HEK293T (cell line): Measurements from ENCODE around the gene TXNRD1.

Experiments used
- CTCF ChIA-PET: fragments of 350-600 bp; formaldehyde crosslinking; extraction: SDS; loops from one replicate; lab custom pipeline; 2021; ENCODE audit warnings: antibody characterized with exemption, inconsistent platforms; lab: Yijun Ruan, JAX
- POLR2A ChIA-PET: fragments of 350-600 bp; formaldehyde crosslinking; extraction: SDS; loops from one replicate; lab custom pipeline; 2020; ENCODE audit warnings: antibody characterized with exemption, inconsistent platforms; lab: Yijun Ruan, JAX
- DNase-seq: peaks from one replicate; pipeline ENCODE4 v3.0.0; 2012; ENCODE audit warnings: mixed read lengths; ENCODE audit errors: extremely low spot score
- ARNT ChIP-seq: fragments of 450-650 bp; IDR thresholded peaks from 2 replicates; pipeline ENCODE4 v1.6.1; 2017; ENCODE audit warnings: mild to moderate bottlenecking
- BHLHE40 ChIP-seq: fragments of 450-650 bp; IDR thresholded peaks from 2 replicates; pipeline ENCODE4 v1.6.1; 2016; ENCODE audit warnings: mild to moderate bottlenecking, moderate library complexity, borderline replicate concordance
- CTBP1 ChIP-seq: fragments of 450-650 bp; IDR thresholded peaks from 2 replicates; pipeline ENCODE4 v1.6.1; 2016; ENCODE audit warnings: borderline replicate concordance
- ELF4 ChIP-seq: fragments of 450-650 bp; IDR thresholded peaks from 2 replicates; pipeline ENCODE4 v1.6.1; 2017; ENCODE audit warnings: antibody characterized with exemption
- FOXA1 ChIP-seq: fragments of 450-650 bp; IDR thresholded peaks from 2 replicates; pipeline ENCODE4 v1.6.1; 2016; ENCODE audit warnings: mild to moderate bottlenecking
- FOXK2 ChIP-seq: fragments of 450-650 bp; IDR thresholded peaks from 2 replicates; pipeline ENCODE4 v1.6.1; 2016; ENCODE audit warnings: mild to moderate bottlenecking
- FOXM1 ChIP-seq: fragments of 450-650 bp; IDR thresholded peaks from 2 replicates; pipeline ENCODE4 v1.6.1; 2017; ENCODE audit warnings: mild to moderate bottlenecking, borderline replicate concordance
- HDGF ChIP-seq: fragments of 450-650 bp; IDR thresholded peaks from 2 replicates; pipeline ENCODE4 v1.6.1; 2017; ENCODE audit warnings: antibody characterized with exemption, borderline replicate concordance
- L3MBTL2 ChIP-seq: fragments of 450-650 bp; conservative IDR thresholded peaks from 2 replicates; pipeline ENCODE4 v1.6.1; 2016; ENCODE audit warnings: mild to moderate bottlenecking
- LEF1 ChIP-seq: fragments of 450-650 bp; IDR thresholded peaks from 2 replicates; pipeline ENCODE4 v1.6.1; 2017; ENCODE audit warnings: mild to moderate bottlenecking, borderline replicate concordance
- NFRKB ChIP-seq: fragments of 450-650 bp; IDR thresholded peaks from 2 replicates; pipeline ENCODE4 v1.6.1; 2016; ENCODE audit warnings: mild to moderate bottlenecking, moderate library complexity
- SP1 ChIP-seq: fragments of 450-650 bp; IDR thresholded peaks from 2 replicates; pipeline ENCODE4 v1.6.1; 2017
- SUZ12 ChIP-seq: fragments of 450-650 bp; IDR thresholded peaks from 2 replicates; pipeline ENCODE4 v1.6.1; 2016; ENCODE audit warnings: mild to moderate bottlenecking
- TARDBP ChIP-seq: fragments of 450-650 bp; IDR thresholded peaks from 2 replicates; pipeline ENCODE4 v1.6.1; 2016
- ZNF384 ChIP-seq: fragments of 450-650 bp; IDR thresholded peaks from 2 replicates; pipeline ENCODE4 v1.6.1; 2016
- TF ChIP-seq, protein P1 (sequence below): fragments of 450-650 bp; IDR thresholded peaks from 2 replicates; pipeline ENCODE4 v1.6.1; 2016

Gene TXNRD1

DNA sequence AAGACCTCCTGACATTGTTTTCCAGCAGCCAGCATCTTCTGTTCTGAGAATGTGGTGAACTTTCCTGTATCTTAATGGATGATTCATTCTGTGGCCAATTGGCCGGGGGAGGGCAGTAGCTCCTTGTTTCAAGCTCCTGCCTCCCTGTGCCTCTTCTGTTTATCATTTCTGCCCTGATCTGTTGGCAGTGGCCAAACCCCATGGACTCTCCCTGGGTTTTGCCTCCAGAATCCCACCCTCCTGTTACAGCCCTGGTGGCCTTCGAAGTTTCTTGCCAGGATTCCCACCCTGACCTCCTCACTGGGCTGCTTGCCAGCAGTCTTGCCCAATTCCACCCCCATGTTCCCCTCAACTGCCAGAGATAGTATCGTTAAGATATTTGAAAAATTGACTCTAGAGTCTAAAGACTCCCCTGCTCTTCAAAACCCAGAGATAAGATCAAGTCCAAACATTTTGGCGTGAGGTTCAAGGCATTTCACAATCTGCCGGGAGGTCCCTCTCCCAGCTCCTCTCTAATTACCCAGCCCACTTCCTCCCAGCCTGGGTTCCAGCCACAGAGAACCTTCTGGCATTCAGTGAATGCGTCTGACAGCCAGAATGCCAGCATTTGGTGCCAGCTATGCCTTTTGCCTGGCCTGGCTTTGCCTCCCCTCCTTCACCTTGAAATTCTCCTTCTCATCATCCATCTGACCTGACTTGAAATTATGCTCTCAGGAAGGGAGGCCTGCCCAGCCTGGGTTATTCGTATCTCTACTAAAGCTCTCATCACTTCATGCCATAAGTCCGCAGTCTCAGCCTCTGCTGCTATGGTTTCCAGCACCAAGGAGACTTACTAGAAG, 37.7 kb upstream of the TXNRD1 start:
- no peak for TF ChIP-seq ZNF384
- TF ChIP-seq NFRKB, result no peak
- TF ChIP-seq BHLHE40, result no peak
- TF ChIP-seq, protein P1, sequence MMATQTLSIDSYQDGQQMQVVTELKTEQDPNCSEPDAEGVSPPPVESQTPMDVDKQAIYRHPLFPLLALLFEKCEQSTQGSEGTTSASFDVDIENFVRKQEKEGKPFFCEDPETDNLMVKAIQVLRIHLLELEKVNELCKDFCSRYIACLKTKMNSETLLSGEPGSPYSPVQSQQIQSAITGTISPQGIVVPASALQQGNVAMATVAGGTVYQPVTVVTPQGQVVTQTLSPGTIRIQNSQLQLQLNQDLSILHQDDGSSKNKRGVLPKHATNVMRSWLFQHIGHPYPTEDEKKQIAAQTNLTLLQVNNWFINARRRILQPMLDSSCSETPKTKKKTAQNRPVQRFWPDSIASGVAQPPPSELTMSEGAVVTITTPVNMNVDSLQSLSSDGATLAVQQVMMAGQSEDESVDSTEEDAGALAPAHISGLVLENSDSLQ, result no peak
- TF ChIP-seq SUZ12, result no peak
- no peak for DNase-seq
- ChIA-PET POLR2A (interaction anchor here (1.4 kb wide), 1 partner anchor 40 kb away, joined by 6 read pairs; the partner anchor contains the start of gene NFYB), CTCF (interaction anchor here (0.7 to 1.1 kb wide), 4 partner anchors 17 to 402 kb away, joined by 3 to 4 read pairs (median 3); no protein-coding TSS in a partner anchor)

DNA sequence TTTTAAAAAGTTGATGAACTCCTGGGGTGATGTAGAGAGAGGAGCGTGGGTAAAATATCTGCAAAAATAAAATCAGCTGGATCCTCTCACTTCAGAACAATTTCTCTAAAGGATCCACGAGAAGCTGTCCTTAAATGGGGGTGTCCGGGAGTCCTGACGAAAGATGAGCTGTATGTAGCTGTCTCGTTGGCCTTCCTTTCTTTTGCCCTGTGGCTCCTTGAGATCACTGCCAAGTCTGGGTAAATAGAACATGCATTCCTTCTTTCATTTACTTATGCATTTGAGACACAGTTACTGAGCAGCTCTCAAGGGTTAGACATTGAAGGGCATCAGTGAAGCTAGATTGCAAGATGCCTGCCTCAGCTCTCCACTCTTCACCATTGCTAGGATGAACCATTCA, 35.2 kb upstream of the TXNRD1 start:
- TF ChIP-seq ELF4 (no peak), NFRKB (no peak), L3MBTL2 (no peak), FOXK2 (no peak), BHLHE40 (no peak), ZNF384 (no peak), SP1 (no peak), LEF1 (no peak), FOXM1 (no peak), SUZ12 (no peak), HDGF (no peak), TARDBP (no peak), ARNT (no peak), CTBP1 (no peak), FOXA1 (no peak)
- TF ChIP-seq, protein P1, result no peak
- ChIA-PET POLR2A (interaction anchor here (1.0 kb wide), 1 partner anchor 42 kb away, joined by 3 read pairs; the partner anchor contains the start of gene NFYB), CTCF (interaction anchor here (0.6 kb wide), 1 partner anchor 24 kb away, joined by 5 read pairs; no protein-coding TSS in a partner anchor)
- no peak for DNase-seq

DNA sequence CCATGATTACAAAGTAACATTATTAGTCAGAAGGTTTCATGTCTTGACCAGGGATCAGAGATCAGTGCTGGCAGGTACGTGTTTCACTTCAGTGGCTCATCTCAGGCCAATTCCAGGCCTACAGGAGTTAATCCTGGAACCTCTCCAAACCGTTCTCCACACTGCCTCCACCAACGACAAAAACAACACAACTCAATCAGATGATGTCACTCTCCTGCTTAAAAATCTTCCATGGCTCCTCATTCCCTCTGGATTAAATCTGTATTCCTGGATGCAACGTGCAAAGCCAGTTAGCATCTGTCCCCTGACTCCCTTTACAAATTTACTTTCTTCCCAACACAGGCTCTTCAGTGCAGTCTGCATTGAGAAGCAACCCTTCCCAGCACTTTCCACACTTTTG, 34.3 kb upstream of the TXNRD1 start:
- DNase-seq, result no peak
- TF ChIP-seq L3MBTL2 (no peak), SP1 (no peak), CTBP1 (no peak), ARNT (no peak), FOXK2 (no peak), ELF4 (no peak), FOXA1 (no peak)
- TF ChIP-seq, protein P1, result no peak
- POLR2A ChIA-PET, result no interaction called here
- CTCF ChIA-PET, result no interaction called here

DNA sequence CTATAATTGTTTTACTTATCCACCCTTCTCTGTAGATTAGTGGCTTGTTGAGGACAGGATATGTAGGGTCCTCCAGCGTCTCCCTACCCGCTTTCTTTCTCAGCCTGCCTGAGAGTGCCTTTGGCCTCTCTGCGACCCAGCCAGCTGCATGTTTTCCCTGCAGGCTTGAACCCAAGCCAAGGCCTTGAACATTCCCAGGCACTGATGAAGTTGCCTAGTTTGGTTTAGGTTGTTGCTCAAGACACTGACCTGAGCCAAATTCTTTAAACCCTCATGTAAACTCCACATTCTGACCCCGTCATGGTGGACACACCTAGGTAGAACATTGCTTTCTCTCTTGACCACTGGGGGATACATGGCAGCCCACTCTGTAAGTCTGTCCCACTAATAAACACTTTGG, 33.4 kb upstream of the TXNRD1 start:
- TF ChIP-seq SP1, result no peak
- ChIA-PET POLR2A (no interaction called here), CTCF (no interaction called here)
- DNase-seq, result no peak

DNA sequence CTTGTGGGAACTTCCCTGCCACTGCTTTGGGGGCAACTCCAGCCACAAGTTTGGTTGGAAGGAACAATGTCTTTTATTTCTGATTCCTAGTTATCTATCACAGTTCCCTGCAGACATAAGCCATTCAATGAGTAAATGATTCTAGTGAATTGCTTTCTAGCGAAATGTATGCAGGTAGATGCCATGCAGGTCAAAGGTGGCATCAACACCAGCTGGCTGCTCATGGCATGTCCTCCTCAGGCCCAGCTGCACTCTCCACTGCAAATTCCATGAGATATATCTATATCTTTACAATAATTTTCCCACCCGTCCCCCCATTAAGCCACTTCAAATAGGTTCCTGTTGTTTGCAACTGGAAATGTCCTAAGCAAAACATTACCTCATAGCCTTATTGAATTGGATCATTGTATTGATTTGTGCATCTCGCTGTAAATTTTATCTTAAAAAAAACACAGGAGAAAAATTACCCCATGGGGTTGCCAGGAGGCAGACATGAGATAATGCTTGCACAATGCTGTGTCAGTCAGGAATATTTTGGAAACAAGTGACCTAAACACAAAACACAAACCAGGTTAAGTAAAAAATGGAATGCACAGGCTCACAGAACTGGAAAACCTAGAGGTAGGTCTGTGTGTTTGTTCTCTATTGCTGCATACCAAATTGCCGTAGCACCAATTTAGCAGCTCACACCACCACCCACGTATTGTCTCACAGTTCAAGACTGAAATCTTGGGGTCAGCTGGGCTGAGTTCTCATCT, 32.8 kb upstream of the TXNRD1 start:
- no peak for DNase-seq

DNA sequence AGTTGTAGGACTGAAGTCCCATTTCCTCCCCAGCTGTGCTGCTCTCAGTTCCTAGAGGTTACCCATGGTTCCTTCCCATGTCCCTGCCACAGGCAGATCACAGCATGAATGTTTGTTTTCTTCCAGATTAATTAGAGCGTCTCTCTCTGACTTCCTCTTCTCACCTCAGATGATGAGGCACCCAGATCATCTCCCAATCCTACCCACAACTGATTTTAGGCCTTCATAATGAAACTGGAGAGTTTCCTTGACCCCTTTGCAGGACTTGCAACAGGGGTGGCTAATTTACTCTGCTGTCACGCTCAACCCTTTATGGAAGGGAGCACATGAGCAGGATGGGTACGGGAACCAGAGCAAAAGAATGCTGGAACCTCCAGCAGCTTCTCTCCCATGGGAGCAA, 32.1 kb upstream of the TXNRD1 start:
- ChIA-PET CTCF (interaction anchor here (0.6 kb wide), 1 partner anchor 125 kb away, joined by 3 read pairs; no protein-coding TSS in a partner anchor), POLR2A (no interaction called here)
- no peak for TF ChIP-seq ELF4
- TF ChIP-seq, protein P1, result no peak
- no peak for TF ChIP-seq FOXM1
- TF ChIP-seq FOXA1, result no peak
- TF ChIP-seq L3MBTL2, result no peak
- no peak for DNase-seq

More for the DNA sequence above, 32.8 kb upstream of the TXNRD1 start:
- ChIA-PET CTCF (no interaction called here), POLR2A (no interaction called here)
- TF ChIP-seq ARNT, result no peak
- no peak for TF ChIP-seq FOXM1
